Bronchial epithelial cell (primary cell): ENCODE results near the gene CORO6. TPM values are rescaled to one million over a fixed set of nuclear protein-coding genes. Genes with fewer than 3 reads are reported as not detected.

Experiments
- DNase-seq: peaks from one replicate; pipeline ENCODE4 v3.0.0-alpha.2; 2010; ENCODE audit warnings: low read depth
- FAIRE-seq: peaks from 2 replicates; lab custom pipeline; 2011; peaks lifted over from hg19 to GRCh38; lab: Jason Lieb, UNC
- H3K27me3 ChIP-seq: 2 replicates; pipeline ENCODE4 v1.5.1; 2011; ENCODE audit warnings: low read length; ENCODE audit not compliant: control insufficient read depth, insufficient read depth
- H3K36me3 ChIP-seq: 2 replicates; pipeline ENCODE4 v1.5.1; 2011; ENCODE audit warnings: low read length; ENCODE audit not compliant: control insufficient read depth, insufficient read depth
- H3K4me3 ChIP-seq: 2 replicates; pipeline ENCODE4 v1.5.1; 2011; ENCODE audit warnings: mild to moderate bottlenecking, low read depth, low read length, control low read depth
- total RNA-seq: library from RNA; depleted of rRNA; stranded (reverse); fragments of >200 nt; gene quantifications from 2 replicates; pipeline ENCODE4 v1.2.1, GENCODE V29; 2014
- TF ChIP-seq, protein P1 (sequence below): IDR thresholded peaks from 2 replicates; pipeline ENCODE4 v1.5.1; 2011; ENCODE audit warnings: mild to moderate bottlenecking, moderate library complexity, low read length, control low read depth, inconsistent platforms; ENCODE audit not compliant: insufficient read depth, severe bottlenecking

Gene CORO6
- total RNA-seq, 1 donor from 2014 or later, result 0.79 TPM

DNA sequence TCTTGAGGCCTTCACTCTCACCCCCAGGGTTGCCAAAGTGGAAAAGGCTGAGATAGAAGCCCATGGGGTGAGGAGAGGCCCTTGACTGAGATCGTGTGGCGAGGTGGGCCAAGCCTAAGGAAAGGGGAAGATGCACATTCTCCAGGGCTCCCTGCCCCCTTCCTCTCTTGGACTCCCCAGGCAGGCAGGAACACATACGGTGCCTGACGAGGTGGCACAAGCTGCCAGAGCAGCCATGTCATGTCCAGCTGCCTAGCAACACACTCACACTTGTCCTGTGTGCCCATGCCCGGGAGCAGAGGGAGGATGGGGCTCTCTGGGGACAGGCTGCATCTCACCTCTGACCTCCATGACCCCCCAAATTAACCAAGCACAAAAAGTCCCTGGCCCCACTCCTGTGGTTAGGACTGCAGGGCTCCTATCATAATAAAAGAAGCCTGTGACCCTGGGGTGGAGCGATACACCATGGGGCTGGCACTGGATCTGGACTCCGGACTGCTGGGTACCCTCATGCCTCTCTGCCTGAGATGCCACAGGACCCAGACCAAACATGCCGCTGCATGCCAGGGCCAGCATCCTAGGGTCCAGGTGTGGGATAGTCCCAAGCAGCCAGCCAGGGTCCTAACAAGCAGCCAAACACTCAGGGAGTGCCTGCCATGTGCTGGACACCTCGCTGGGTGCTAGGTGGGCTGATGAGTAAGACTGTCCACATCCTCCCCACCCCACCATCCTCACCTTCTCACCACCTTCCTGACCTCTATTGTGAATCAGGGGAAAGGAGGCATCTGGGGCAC lies 35.8 kb downstream of the CORO6 start:
- H3K4me3 ChIP-seq, result no peak overlapping the region
- no peak for FAIRE-seq
- TF ChIP-seq, protein P1, sequence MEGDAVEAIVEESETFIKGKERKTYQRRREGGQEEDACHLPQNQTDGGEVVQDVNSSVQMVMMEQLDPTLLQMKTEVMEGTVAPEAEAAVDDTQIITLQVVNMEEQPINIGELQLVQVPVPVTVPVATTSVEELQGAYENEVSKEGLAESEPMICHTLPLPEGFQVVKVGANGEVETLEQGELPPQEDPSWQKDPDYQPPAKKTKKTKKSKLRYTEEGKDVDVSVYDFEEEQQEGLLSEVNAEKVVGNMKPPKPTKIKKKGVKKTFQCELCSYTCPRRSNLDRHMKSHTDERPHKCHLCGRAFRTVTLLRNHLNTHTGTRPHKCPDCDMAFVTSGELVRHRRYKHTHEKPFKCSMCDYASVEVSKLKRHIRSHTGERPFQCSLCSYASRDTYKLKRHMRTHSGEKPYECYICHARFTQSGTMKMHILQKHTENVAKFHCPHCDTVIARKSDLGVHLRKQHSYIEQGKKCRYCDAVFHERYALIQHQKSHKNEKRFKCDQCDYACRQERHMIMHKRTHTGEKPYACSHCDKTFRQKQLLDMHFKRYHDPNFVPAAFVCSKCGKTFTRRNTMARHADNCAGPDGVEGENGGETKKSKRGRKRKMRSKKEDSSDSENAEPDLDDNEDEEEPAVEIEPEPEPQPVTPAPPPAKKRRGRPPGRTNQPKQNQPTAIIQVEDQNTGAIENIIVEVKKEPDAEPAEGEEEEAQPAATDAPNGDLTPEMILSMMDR, result no peak
- H3K27me3 ChIP-seq, result no peaks in the 10 kb centered on the region
- H3K36me3 ChIP-seq, result peaks cover 7% of the 10 kb centered on the region
- DNase-seq, result no peak

DNA sequence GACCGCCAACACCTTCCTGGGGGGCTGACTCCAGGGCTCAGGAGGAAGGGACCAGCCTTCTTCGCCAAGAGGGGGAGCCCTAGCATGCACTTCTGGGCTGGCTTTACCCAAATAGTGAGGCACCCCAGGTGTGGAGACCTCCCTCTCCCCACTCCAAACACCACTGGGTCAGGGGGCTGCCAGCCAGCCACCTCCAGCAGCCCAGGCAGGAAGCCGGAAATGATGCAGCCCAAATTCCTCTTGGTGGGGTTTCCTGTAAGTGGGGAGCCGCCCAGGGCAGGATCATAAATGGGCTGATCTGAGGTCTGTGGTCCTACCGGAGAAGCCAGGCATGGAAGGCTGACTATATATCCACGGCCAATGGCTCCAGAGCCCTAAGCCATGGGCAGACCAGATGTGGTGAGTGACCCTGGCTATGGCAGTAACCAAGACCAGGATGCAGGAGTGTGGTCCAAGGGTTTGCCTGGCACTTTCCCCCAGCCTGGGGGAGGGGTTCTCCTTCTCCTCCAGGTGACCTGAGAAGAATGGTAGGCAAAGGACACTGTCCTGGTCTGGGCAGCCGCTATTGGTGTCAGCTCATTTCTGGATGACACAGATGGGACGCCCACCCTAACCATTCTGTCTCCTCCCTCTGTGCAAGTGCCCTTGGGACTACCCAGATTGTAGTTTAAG lies 37.5 kb downstream of the CORO6 start:
- no peaks in the 10 kb centered on the region for H3K27me3 ChIP-seq
- DNase-seq (no peak), FAIRE-seq (peak; percentile 75)
- peaks cover 13% of the 10 kb centered on the region for H3K36me3 ChIP-seq
- H3K4me3 ChIP-seq, result no peak overlapping the region
- TF ChIP-seq, protein P1, result peak; percentile 42

DNA sequence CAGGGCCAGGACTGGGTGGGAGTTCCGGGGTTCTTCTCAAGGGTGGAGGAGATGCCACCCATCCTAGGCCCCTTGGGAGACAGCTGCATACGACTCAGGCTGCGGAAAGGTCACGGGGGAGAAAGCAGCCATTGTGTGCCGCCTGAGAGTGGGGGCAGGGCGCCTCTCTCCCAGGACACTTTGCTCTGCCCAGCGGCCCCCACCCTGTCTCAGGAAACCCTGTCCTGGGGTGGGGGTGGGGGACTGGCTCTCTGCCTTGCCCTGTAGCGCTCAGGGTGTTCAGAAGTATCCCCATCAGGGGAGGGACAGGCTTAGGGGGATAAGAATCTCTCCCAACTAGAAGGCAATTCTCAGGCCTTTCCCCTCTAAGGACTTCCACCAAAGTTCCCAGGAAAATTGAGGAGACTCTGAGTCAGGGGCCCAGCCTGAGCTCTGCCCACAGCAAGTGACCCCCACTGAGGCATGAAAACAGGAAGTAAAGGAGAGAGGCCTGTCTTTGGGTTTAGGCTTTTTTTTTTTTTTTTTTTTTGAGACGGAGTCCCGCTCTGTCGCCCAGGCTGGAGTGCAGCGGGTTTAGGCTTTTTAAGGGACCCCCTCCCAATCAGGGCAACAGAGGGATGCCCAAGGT lies 38.1 kb downstream of the CORO6 start:
- DNase-seq (no peak), FAIRE-seq (no peak)
- Histone ChIP-seq H3K36me3 (peaks cover 16% of the 10 kb centered on the region), H3K27me3 (no peaks in the 10 kb centered on the region), H3K4me3 (no peak overlapping the region)
- TF ChIP-seq, protein P1, result no peak

DNA sequence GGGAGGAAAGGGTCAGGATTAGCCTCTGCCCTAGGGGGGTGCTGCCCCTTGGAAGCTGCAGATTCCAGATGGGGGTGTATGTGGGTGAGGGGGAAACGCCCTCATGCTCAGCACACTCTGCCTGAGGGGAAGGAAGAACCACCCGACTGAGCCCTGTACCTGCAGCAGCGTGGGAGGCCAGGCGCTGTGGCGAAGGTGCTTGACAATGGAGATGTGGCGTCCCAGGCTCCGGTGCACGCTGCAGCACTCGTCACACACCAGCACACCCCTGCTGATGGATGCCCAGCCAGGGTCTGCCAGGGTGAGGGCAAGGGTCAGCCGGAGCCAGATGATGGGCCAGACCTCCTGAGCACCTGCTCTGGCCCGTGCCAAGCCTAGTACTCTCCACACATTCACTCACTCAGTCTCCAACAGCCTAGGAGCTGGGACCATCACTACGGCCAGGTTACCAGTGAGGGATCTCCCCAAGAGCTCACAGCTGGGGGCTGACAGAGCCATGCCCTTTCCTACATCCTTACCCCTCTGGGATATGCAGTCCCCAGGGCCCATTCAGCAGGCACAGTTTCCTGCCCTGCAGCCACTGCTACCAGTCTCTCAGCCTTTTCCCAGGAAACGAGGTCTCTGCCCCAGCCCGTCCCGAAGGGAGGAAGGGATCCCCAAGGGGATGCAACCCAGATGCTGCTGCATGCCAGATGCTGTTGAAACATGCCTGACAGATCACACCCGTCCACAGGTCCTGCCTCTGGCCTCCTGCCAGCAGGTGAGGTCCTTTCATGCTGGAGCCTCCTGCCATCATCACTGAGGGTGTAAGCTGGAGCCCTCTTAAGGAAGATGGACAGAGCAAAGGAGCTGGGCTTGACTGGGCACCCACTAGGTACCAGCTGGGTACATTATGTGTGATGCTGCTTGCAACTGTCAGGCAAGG lies 39.1 kb downstream of the CORO6 start:
- H3K4me3 ChIP-seq, result no peak overlapping the region

DNA sequence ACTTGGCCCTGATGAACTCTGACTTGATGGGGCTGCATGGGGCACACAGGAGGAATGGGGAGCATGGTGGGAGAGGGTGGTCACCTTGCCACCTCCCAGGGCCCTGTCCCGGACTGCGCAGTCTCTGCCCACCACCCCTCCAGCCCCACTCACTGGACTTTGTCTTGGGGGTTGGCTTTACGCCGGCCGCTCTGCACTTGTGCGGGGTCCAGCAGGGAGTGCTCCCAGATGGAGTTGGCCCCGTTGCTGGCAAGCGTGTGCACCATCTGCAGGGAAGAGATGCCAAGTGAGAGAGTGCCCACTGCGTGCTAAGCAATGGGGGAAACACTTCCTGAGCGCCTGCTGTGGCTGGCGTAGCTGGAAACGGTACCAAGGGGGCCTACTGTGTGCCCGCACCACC lies 39.9 kb downstream of the CORO6 start:
- TF ChIP-seq, protein P1, result no peak
- H3K36me3 ChIP-seq, result peaks cover 24% of the 10 kb centered on the region
- FAIRE-seq (no peak), DNase-seq (no peak)
- no peak overlapping the region for H3K4me3 ChIP-seq
- H3K27me3 ChIP-seq, result no peaks in the 10 kb centered on the region

More for the DNA sequence above, 39.1 kb downstream of the CORO6 start:
- Histone ChIP-seq H3K27me3 (no peaks in the 10 kb centered on the region), H3K36me3 (peaks cover 18% of the 10 kb centered on the region)
- DNase-seq (peak; percentile 94), FAIRE-seq (peak; percentile 83)
- TF ChIP-seq, protein P1, result no peak
